Measurements from ENCODE around the gene ADCK1. TPM values are rescaled to one million over a fixed set of nuclear protein-coding genes. Genes with fewer than 3 reads are reported as not detected.

The ADCK1 gene
- polyA plus RNA-seq, 3 donors, result 3.7 to 33.0 (median 5.4) TPM

GRCh38 chr14:77872152-77872551 is 72.2 kb downstream of the ADCK1 start:
- no peaks in the 10 kb centered on the region for H3K79me2 ChIP-seq (ENCODE audit: insufficient read depth, low read length)
- DNase-seq, result no peak
- intact Hi-C loops (cut with micrococcal nuclease), result no loop called here
- Mint-ChIP-seq H3K36me3 (peaks cover 20 to 26% of the 10 kb centered on the region in 2 donors), H3K27ac (no peak overlapping the region), H3K4me1 (no peaks in the 10 kb centered on the region), H3K9me3 (peaks cover 12 to 26% (median 18%) of the 10 kb centered on the region in 7 donors), H3K27me3 (ENCODE audit: low read depth in 3 of 3) (peaks cover 0 to 1% (median 0%) of the 10 kb centered on the region in 3 donors), H3K4me3 (no peak overlapping the region)
- H4K20me1 ChIP-seq (ENCODE audit: insufficient read depth, low read length), result no peaks in the 10 kb centered on the region
- H2AFZ ChIP-seq (ENCODE audit: insufficient read depth, low read depth, low read length, poor library complexity, severe bottlenecking), result no peak overlapping the region
- H3K27me3 ChIP-seq (ENCODE audit: control insufficient read depth in 2 of 2, insufficient read depth in 2 of 2, low read length in 2 of 2), result no peaks in the 10 kb centered on the region
- peaks cover 12 to 22% of the 10 kb centered on the region in 2 donors for H3K9me3 ChIP-seq (replicated peaks in 1 of 2; ENCODE audit: control insufficient read depth in 1 of 2, insufficient read depth in 1 of 2, low read length in 2 of 2)
- no peak overlapping the region for H3K4me3 ChIP-seq (replicated peaks in 1 of 3; ENCODE audit: low read depth in 2 of 3, low read length in 3 of 3)
- no peak overlapping the region for H3K4me2 ChIP-seq (replicated peaks; ENCODE audit: extremely low read depth, low read length, poor library complexity, severe bottlenecking)
- H3K9ac ChIP-seq (ENCODE audit: insufficient read depth, low read length, poor library complexity, severe bottlenecking), result no peak overlapping the region
- H3K4me1 ChIP-seq (ENCODE audit: control insufficient read depth in 1 of 2, insufficient read depth in 2 of 2, low read length in 2 of 2), result no peaks in the 10 kb centered on the region
- H3K36me3 ChIP-seq (replicated peaks in 1 of 2; ENCODE audit: control insufficient read depth in 1 of 2, insufficient read depth in 2 of 2, low read length in 2 of 2), result peaks cover 0 to 7% of the 10 kb centered on the region in 2 donors
- TF ChIP-seq, protein P1, sequence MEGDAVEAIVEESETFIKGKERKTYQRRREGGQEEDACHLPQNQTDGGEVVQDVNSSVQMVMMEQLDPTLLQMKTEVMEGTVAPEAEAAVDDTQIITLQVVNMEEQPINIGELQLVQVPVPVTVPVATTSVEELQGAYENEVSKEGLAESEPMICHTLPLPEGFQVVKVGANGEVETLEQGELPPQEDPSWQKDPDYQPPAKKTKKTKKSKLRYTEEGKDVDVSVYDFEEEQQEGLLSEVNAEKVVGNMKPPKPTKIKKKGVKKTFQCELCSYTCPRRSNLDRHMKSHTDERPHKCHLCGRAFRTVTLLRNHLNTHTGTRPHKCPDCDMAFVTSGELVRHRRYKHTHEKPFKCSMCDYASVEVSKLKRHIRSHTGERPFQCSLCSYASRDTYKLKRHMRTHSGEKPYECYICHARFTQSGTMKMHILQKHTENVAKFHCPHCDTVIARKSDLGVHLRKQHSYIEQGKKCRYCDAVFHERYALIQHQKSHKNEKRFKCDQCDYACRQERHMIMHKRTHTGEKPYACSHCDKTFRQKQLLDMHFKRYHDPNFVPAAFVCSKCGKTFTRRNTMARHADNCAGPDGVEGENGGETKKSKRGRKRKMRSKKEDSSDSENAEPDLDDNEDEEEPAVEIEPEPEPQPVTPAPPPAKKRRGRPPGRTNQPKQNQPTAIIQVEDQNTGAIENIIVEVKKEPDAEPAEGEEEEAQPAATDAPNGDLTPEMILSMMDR (IDR thresholded peaks at IDR 0.05), result no peak
- H3K27ac ChIP-seq (ENCODE audit: low read depth in 1 of 2, low read length in 2 of 2), result no peak overlapping the region
- WGBS (ENCODE audit: insufficient coverage), result 100% methylated on average over 1 of the region's 8 CpGs

GRCh38 chr14:77872983-77873382 is 73.1 kb downstream of the ADCK1 start:
- no peak overlapping the region for H3K4me2 ChIP-seq (replicated peaks; ENCODE audit: extremely low read depth, low read length, poor library complexity, severe bottlenecking)
- no peak overlapping the region for H3K27ac Mint-ChIP-seq
- no peak overlapping the region for H3K9ac ChIP-seq (ENCODE audit: insufficient read depth, low read length, poor library complexity, severe bottlenecking)
- H4K20me1 ChIP-seq (ENCODE audit: insufficient read depth, low read length), result no peaks in the 10 kb centered on the region
- no peaks in the 10 kb centered on the region for H3K79me2 ChIP-seq (ENCODE audit: insufficient read depth, low read length)
- TF ChIP-seq, protein P1 (IDR thresholded peaks at IDR 0.05), result no peak
- peaks cover 12 to 26% (median 18%) of the 10 kb centered on the region in 7 donors for H3K9me3 Mint-ChIP-seq
- no CpG with 5 or more reads among the region's 4 CpGs for WGBS (ENCODE audit: insufficient coverage)
- no peak for DNase-seq
- peaks cover 12 to 22% of the 10 kb centered on the region in 2 donors for H3K9me3 ChIP-seq (replicated peaks in 1 of 2; ENCODE audit: control insufficient read depth in 1 of 2, insufficient read depth in 1 of 2, low read length in 2 of 2)
- H3K4me3 ChIP-seq (replicated peaks in 1 of 3; ENCODE audit: low read depth in 2 of 3, low read length in 3 of 3), result no peak overlapping the region
- H3K4me1 ChIP-seq (ENCODE audit: control insufficient read depth in 1 of 2, insufficient read depth in 2 of 2, low read length in 2 of 2), result no peaks in the 10 kb centered on the region
- no peak overlapping the region for H3K4me3 Mint-ChIP-seq
- no peaks in the 10 kb centered on the region for H3K4me1 Mint-ChIP-seq
- H2AFZ ChIP-seq (ENCODE audit: insufficient read depth, low read depth, low read length, poor library complexity, severe bottlenecking), result no peak overlapping the region
- peaks cover 21 to 25% of the 10 kb centered on the region in 2 donors for H3K36me3 Mint-ChIP-seq
- no peaks in the 10 kb centered on the region for H3K27me3 ChIP-seq (ENCODE audit: control insufficient read depth in 2 of 2, insufficient read depth in 2 of 2, low read length in 2 of 2)
- intact Hi-C loops (cut with micrococcal nuclease), result no loop called here
- H3K27ac ChIP-seq (ENCODE audit: low read depth in 1 of 2, low read length in 2 of 2), result no peak overlapping the region
- peaks cover 0 to 1% (median 0%) of the 10 kb centered on the region in 3 donors for H3K27me3 Mint-ChIP-seq (ENCODE audit: low read depth in 3 of 3)
- H3K36me3 ChIP-seq (replicated peaks in 1 of 2; ENCODE audit: control insufficient read depth in 1 of 2, insufficient read depth in 2 of 2, low read length in 2 of 2), result peaks cover 0 to 7% of the 10 kb centered on the region in 2 donors
